ENCODE results near the gene SREK1IP1. TPM values are rescaled to one million over a fixed set of nuclear protein-coding genes. Genes with fewer than 3 reads are reported as not detected.
"Not testable (repeated sequence)": the region's sequence is repeated elsewhere in the genome, so short reads cannot be mapped to it uniquely, and the experiment has no call there.

The SREK1IP1 gene
- total and polyA plus RNA-seq, 2 donors (not counting 1 experiment from before 2014, with no cell fraction given): 4.4 to 25.5 TPM

- ChIA-PET CTCF (no interaction called here), POLR2A (no interaction called here)
- Histone ChIP-seq H3K4me2 (replicated peaks; ENCODE audit: low read depth, low read length, poor library complexity, severe bottlenecking) (no peak overlapping the region), H3K27ac (ENCODE audit: low read length in 2 of 2) (no peak overlapping the region), H3K9me3 (ENCODE audit: control extremely low read depth in 1 of 3, control insufficient read depth in 2 of 3, insufficient read depth in 1 of 3, low read length in 2 of 3) (no peaks in the 10 kb centered on the region), H3K4me1 (ENCODE audit: control insufficient read depth in 2 of 2, insufficient read depth in 2 of 2, low read length in 2 of 2) (no peaks in the 10 kb centered on the region), H3K36me3 (replicated peaks in 1 of 2; ENCODE audit: control extremely low read depth in 1 of 2, control insufficient read depth in 1 of 2, extremely low read depth in 1 of 2, insufficient read depth in 2 of 2, low read length in 1 of 2) (peaks cover 9 to 12% of the 10 kb centered on the region in 2 experiments), H3K4me3 (ENCODE audit: control extremely low read depth in 1 of 5, extremely low read depth in 1 of 5, insufficient read depth in 1 of 5, low read depth in 2 of 5, low read length in 4 of 5) (no peak overlapping the region), H3K27me3 (replicated peaks in 1 of 4; ENCODE audit: control extremely low read depth in 1 of 4, control insufficient read depth in 3 of 4, insufficient read depth in 4 of 4, low read length in 3 of 4) (no peaks in the 10 kb centered on the region), H2AFZ (ENCODE audit: insufficient read depth, low read depth, low read length, poor library complexity, severe bottlenecking) (no peak overlapping the region), H3K79me2 (ENCODE audit: control insufficient read depth, insufficient read depth, low read length) (no peaks in the 10 kb centered on the region), H4K20me1 (ENCODE audit: control insufficient read depth, insufficient read depth, low read length, poor library complexity, severe bottlenecking) (no peaks in the 10 kb centered on the region), H3K9ac (ENCODE audit: low read length) (no peak overlapping the region)
- intact Hi-C loops (cut with micrococcal nuclease): no loop called here
- DNase-seq: no peak
- H3K27me3 Mint-ChIP-seq: no peaks in the 10 kb centered on the region
- H3K4me3 Mint-ChIP-seq: no peak overlapping the region
- 100% methylated on average over 1 of the region's 3 CpGs for WGBS (ENCODE audit: insufficient coverage)
- ATAC-seq (ENCODE audit: low read depth): no peak
- TF ChIP-seq CTCF (IDR thresholded peaks at IDR 0.05) (no peak), EZH2 (IDR thresholded peaks at IDR 0.05; ENCODE audit: borderline replicate concordance, insufficient read depth, low read depth, low read length, poor library complexity, severe bottlenecking) (no peak)
- H3K9me3 Mint-ChIP-seq (ENCODE audit: insufficient read depth): no peaks in the 10 kb centered on the region
- no peak overlapping the region for H3K27ac Mint-ChIP-seq
- no peaks in the 10 kb centered on the region for H3K4me1 Mint-ChIP-seq
Observed at GRCh38 chr5:64722588-64722987, 45.9 kb downstream of the SREK1IP1 start.

GRCh38 chr5:64714495-64714894, 54.0 kb downstream of the SREK1IP1 start:
- CTCF ChIA-PET; H3K27me3 Mint-ChIP-seq; H3K4me3 Mint-ChIP-seq; H3K4me1 ChIP-seq (ENCODE audit: control insufficient read depth in 2 of 2, insufficient read depth in 2 of 2, low read length in 2 of 2); H3K27me3 ChIP-seq (replicated peaks in 1 of 4; ENCODE audit: control extremely low read depth in 1 of 4, control insufficient read depth in 3 of 4, insufficient read depth in 4 of 4, low read length in 3 of 4); H4K20me1 ChIP-seq (ENCODE audit: control insufficient read depth, insufficient read depth, low read length, poor library complexity, severe bottlenecking); H3K27ac ChIP-seq (ENCODE audit: low read length in 2 of 2); H3K4me1 Mint-ChIP-seq; ATAC-seq (ENCODE audit: low read depth); POLR2A ChIA-PET; H2AFZ ChIP-seq (ENCODE audit: insufficient read depth, low read depth, low read length, poor library complexity, severe bottlenecking); H3K4me2 ChIP-seq (replicated peaks; ENCODE audit: low read depth, low read length, poor library complexity, severe bottlenecking); intact Hi-C loops (cut with micrococcal nuclease); H3K9ac ChIP-seq (ENCODE audit: low read length); H3K79me2 ChIP-seq (ENCODE audit: control insufficient read depth, insufficient read depth, low read length); H3K9me3 Mint-ChIP-seq (ENCODE audit: insufficient read depth); H3K36me3 ChIP-seq (replicated peaks in 1 of 2; ENCODE audit: control extremely low read depth in 1 of 2, control insufficient read depth in 1 of 2, extremely low read depth in 1 of 2, insufficient read depth in 2 of 2, low read length in 1 of 2); H3K27ac Mint-ChIP-seq; H3K9me3 ChIP-seq (ENCODE audit: control extremely low read depth in 1 of 3, control insufficient read depth in 2 of 3, insufficient read depth in 1 of 3, low read length in 2 of 3); H3K4me3 ChIP-seq (ENCODE audit: control extremely low read depth in 1 of 5, extremely low read depth in 1 of 5, insufficient read depth in 1 of 5, low read depth in 2 of 5, low read length in 4 of 5); DNase-seq: not testable (repeated sequence)
- no CpG with 5 or more reads among the region's 16 CpGs for WGBS (ENCODE audit: insufficient coverage)

Data from B cell (primary cell).